GM19240 (cell line): Measurements from ENCODE around the gene DRP2.
"Not testable (repeated sequence)": the region's sequence is repeated elsewhere in the genome, so short reads cannot be mapped to it uniquely, and the experiment has no call there.

Experiments used
- DNase-seq: peaks from one replicate; pipeline ENCODE4 v3.0.0; 2011; ENCODE audit warnings: low spot score; ENCODE audit not compliant: insufficient read length

The DRP2 gene

DNA sequence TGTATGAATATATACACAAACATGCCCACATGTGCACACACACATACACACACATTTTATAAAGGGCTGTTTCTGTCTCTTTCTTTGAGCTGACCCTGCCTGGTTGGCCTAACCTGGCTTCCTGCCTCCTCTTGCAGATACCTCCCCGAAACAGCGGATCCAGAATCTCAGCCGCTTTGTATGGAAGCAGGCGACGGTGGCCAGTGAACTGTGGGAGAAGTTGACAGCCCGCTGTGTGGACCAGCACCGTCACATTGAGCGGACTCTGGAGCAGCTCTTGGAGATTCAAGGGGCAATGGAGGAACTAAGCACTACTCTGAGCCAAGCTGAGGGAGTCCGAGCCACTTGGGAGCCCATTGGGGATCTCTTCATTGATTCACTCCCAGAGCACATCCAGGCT is 21.9 kb downstream of the DRP2 start:
- DNase-seq, result no peak

DNA sequence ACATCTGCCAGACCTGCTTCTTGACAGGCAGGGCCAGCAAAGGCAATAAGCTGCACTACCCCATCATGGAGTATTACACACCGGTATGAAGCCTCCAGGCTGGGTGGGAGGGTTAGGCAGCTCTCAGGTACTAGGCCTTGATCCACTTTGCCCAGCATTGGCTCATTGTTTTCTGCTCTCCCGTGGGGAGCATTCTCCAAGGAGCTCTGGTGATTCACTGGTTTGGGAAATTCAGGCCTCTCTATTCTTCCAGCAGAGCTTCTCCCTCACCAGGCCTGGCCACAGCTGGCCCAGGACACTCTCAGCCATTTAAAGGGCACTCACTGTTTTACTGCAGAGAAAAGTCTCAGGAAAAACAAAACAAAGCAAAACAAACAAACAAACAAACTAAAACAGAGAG is 33.0 kb downstream of the DRP2 start:
- DNase-seq, result no peak

DNA sequence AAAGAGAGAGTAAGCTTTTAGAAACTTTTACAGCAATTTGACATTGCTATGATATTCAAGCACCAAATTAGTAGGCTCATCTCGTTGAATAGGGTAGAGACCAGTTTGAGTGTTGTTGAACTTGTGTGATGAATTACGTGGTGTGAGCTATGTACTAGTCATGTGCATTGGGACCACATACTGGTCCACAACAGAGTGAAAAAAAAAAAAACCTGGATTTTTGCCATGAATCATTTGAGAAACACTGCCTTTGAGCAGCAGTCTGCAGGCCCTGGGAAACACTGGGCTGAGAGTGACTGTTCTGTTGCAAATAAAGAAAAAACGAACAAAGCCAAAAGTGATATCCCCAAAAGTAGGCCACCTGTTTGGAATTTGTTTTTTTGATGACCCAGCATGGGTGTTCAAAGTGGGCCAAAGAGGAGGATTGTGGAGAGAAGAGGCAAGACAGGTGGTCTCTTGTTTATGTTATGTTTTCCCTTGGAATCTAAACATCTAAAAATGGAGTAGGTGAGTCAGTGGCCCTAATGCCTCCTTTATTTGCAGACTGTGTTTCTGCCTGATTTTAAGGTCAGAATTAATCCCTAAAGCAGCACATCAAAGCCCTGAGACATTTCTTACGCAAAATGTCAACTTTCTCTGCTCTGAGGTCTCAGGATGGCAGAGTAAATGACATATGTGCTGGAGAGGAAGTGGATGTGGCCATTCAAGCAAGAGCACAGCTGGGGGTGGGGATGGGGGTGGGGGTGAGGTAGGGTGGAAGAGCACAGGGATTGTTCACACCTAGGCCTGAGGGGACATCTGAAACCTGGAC is 38.1 kb downstream of the DRP2 start:
- no peak for DNase-seq

DNA sequence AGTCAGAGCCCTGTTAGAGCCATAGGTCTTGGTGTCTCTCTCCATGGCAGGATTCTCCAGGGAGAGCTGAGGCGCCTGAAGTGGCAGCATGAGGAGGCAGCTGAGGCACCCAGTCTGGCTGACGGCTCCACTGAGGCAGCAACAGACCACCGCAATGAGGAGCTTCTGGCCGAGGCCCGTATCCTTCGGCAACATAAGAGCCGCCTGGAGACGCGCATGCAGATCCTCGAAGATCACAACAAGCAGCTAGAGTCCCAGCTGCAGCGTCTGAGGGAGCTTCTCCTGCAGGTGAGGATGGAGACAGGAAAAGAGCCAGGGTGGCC is 38.6 kb downstream of the DRP2 start:
- DNase-seq, result no peak

DNA sequence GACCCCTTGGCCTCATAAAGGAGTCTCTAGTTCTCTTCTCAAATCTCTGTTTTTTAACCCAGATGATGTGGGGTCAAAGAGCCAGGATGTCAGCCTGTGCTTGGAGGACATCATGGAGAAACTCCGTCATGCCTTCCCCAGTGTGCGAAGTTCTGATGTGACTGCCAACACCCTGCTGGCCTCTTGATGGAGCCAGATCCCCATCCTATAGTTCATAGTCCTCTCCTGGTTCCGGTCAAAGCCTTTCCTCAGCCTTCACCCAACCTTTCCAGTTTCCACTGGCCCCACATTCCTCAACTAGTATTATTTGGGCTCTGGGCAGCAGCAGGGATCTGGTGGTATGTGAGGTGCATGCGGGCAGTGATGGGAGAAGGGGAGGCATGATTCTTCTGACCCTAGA is 40.8 kb downstream of the DRP2 start:
- DNase-seq, result no peak

DNA sequence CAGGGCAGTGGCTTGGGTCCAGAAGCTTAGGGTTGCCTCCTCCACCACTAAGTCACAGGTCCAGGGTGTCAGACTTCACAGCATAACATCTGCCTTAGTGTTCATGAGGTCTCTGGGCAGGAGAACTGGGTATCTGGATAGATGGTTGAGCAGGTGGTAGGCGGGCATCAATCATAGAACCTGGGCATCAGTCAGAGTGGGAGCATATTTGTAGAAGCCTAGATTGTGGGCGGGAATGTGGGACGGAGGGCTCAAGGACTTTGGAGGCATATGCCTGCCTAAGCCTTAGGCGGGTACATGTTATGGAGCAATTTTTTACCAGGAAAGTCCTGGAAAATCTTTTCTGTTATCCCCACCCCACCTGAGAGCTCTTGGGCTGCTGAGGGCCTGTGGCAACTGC is 43.0 kb downstream of the DRP2 start:
- DNase-seq, result no peak

DNA sequence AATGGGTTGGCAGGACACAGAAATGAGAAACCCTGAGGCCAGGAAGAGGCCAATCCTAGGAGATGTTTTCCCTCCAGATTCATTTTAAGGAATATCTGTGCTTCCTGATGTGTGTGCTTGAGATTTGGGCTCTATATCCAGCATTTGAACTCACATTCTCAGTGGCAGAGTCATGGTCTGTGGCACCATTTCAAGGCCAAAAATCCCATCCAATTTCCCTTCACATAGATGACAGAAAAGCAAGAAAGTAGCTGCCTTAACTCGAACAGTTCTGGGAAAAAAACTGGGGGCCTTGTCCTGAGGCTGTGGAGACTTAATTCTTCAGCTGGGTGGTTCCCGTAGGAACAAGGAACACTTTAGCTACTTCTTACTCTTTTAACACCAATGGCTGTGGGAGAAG is 44.2 kb downstream of the DRP2 start:
- no peak for DNase-seq

DNA sequence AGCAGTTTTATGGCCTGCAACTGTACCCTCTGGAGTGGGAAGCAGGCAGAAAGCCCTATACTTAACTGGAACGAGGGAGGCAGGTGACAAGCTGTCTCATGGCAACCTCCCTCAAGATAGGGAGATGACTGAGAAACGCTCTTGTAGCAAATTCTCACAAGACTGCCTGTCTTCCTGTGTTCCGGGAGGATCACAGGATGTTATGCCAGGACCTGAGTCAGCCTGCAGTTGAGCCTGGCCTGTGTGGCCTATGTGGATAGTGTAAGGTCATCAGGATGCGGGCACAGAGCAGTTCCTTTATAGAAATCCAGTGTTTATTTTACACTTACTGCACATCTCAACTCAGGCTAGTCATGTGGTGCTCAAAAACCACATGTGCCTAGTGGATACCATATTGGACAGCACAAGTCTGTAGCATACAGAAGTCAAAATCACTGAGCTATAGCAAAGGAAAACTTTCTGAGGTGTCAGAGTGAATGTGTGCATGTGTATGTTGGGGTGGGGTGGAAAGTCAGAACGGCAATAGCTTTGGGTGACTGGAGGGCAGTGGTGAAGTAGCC is 46.4 kb downstream of the DRP2 start:
- no peak for DNase-seq

DNA sequence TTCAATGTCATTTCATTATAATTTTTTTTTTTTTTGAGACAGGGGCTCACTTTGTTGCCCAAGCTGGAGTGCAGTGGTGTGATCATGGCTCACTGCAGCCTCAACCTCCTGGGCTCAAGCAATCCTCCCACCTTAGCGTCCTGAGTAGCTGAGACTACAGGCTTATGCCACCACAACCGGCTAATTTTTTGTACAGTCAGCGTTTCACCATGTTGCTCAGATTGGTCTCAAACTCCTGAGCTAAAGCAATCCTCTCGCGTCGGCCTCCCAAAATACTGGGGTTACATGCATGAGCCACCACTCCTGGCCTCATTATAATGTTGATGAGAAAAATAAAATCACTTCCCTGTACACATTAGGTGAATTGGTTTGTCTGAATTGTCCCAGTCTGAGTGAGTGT is 54.6 kb downstream of the DRP2 start:
- no peak for DNase-seq

DNA sequence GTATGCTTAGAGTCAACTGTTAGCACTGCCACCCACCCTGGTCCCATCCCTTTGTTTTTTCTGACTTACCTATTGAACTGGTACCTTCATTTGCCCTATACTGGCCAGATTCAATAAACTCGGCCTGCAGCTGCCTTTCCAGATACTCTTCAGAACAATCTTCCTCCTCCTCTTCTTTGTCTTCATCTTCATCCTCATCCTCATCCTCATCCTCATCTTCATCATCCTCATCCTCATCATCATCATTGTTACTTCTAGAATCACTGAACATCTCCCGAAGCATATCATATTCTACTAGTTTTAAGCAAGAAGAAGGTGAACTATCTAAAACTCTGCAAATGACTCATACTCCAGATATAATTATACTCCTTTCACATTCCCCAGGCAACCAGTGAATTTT is 56.7 kb downstream of the DRP2 start:
- DNase-seq, result no peak

DNA sequence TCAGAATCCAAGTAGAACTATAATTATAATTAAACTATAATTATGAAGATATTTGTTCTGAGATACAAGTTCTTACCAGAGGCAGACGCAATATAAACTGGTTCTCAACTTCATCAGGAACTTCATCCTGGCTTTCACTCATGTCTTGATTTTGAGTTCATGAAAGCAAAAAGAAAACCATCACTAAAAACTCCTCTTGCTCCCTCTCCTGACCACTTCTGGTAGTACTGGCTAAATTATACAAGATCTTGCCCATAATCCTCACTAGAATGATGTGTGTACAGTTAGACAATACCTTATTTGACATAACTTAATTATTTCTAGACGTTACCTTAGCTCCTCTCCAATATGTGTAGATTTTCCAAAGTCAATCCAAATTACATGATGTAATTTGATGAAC is 67.8 kb downstream of the DRP2 start:
- no peak for DNase-seq

DNA sequence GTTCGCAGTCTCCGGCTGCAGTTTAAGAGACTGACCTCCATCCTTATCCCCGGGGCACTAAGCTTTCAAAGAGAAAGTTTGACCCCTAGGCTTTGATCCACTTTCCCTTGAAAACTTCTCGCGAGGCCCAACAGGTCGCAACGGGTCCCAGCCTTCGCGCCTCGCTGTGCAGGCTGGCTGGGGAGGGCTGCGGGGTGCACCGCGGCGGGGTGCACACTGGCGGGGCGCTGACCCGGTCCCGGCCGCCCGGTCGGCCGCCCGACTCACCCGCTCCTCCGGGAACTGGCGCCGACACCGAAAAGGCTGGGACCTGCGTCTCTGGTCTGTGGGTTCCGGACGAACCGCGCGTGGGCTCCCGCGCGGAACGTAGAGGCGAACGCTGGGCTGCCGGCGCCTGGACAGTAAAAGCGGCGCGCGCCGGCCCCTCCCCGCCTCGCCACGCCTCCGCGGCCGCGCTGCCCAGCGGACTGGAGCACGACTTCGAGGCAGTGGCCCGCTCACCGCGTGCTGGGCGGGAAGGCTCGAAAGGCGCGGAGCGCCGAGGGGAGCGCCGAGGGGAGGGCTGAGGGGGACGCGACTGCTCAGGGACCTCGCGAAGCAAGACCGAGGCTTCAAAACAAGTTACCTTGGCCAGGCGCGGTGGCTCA is 71.5 kb downstream of the DRP2 start, which contains the start of gene TAF7L:
Gene TAF7L (minus strand): TSS at position 378 of the 647 bp plus-strand sequence. CDS start 3,791 bp downstream, outside the sequence.
- no peak for DNase-seq

DNA sequence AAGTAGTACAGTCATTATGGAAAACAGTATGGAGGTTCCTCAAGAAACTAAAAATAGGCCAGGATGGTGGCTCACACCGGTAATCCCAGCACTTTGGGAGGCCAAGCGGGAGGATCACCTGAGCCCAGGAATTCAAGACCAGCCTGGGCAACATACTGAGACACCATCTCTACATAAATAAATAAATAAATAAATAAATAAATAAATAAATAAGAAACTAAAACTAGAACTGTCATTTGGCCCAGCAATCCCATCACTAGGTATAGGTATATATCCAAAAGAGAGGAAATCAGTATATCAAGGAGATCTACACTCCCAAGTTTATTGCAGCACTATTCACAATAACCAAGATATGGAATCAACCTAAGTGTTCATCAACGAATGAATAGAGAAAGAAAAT is 76.0 kb downstream of the DRP2 start:
- DNase-seq, result not testable (repeated sequence)

DNA sequence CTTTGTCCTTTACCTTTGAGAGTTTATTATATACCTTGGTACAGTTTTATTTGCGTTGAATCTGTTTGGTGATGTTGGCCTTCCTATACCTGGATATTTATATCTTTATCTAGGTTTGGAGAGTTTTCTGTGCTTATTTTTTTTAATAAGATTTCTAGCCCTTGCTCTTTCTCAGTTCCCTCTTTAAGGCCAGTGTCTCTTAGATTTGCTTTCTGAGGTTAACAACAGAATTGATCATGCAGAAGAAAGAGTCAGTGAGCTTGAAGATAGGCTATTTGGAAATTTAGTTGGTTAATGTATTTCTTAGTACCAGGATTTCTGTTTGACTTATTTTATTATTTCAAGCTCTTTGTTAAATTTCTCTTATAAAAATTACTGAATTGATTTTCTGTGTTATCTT is 84.2 kb downstream of the DRP2 start:
- no peak for DNase-seq
